ENCODE results near the gene ZNF345. TPM values are rescaled to one million over a fixed set of nuclear protein-coding genes. Genes with fewer than 3 reads are reported as not detected.

ZNF345 gene
- 0.11 to 0.19 TPM (median 0.17 TPM) in 4 of 5 replicates, not detected in the other for total RNA-seq (2022; extraction: Qiagen RNA extraction)

DNA sequence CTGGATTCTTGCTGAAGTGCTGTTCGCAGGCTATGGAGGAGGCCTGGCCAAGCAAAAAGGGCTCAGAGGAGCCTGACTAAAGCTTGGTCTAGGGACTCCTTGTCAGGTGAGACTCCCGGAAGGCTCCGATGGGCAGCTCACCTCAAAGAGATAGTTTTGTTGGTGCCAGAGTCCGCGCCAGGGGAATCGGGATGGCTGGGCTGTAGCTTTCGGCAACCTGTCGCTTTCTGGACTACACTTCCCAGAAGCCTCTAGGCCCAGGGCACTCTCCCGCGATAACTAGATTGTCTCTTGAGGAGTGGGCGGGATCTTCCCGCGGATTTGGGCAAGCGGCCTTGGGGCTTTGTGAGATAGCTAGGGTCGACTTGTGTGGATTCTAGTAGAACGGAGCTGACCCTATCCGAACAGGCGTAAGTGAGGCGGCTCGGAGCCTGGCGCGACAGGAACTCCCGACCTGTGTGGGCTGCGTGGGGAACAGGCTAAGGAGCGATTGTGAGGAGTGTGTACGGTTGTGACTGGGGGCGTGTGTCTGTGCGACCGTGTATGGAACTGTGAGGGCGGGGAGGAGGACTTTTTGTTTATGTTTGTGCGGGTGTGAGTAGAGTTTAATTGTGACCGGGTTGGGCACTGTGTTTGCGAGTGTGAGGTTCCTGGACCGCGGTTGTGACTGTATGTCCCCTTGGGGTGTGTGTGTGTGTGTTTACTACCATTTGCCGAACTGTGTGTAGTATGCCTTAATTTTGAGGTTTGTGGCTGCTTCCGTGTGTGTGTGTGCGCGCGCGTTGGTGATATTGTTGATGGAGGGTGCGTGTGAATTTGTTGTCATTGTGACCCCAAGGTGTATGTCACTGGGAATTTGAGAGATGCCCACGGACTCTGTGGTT, at the start of gene ZNF345:
Gene ZNF345 (plus strand): TSS at position 318 of the 884 bp plus-strand sequence. CDS start 25,955 bp downstream, outside the sequence.

DNA sequence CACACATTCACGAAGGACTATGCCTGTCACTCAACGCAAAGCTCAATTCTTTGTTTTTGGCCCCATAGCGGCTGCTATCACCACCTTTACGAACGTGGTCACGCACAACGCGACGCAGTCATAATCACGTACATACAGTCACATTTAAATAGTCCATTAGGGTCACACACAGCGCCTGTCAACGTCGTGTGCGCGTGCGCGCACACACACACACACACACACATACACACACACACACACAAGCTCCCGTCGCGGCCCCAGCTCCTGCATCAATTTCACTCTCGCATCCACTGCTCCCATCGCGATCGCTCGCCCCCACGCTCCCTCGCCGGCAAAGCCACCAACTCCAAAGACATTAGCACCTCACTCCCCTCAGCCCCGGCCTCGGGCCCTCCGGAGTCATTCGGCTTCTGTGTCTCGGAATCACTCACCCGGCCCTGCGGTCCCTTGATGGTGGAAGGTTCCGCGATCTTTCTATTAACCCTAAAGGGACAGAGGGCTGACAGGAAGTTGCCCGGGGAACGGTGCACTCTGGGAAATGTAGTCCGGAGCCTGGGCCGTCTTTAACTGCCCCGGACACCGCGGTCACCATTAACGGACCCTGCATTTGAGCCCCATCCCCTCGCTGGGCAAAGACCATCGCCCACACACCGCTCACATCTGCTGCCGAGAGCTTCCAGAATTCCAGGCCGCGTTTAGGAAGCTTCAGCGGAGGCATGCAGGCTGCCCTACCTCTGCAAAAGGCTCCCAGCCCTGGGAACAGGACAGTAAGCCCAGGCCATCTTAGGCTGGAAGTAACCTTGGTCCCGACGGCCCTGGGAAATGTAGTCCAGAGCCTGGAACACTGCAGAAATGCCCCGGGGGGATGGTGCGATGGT, 12.5 kb upstream of the ZNF345 start, which contains the start of gene ZNF790:
Gene ZNF790 (minus strand): TSS at position 482 of the 878 bp plus-strand sequence. CDS start 12,768 bp downstream, outside the sequence.

GRCh38 chr19:36915992-36916830, 65.5 kb downstream of the ZNF345 start, which contains the start of the genes ZNF568 and ZNF829:
Gene ZNF568 (plus strand): TSS chr19:36916332. CDS start chr19:36922771, 6,439 bp downstream.
Gene ZNF829 (minus strand): TSS chr19:36916291. CDS start chr19:36915167, 1,124 bp downstream.

Other genes with a start within 250 kb of the ZNF345 start
- 0.01 to 0.10 TPM (median 0.02 TPM) in 3 of 5 replicates, not detected in the others for gene ZNF382, start 245.6 kb upstream of the ZNF345 start, total RNA-seq (2022; extraction: Qiagen RNA extraction)
- 6.2 to 7.3 TPM (median 6.5 TPM) in 5 replicates for gene ZNF461, start 184.0 kb upstream of the ZNF345 start, total RNA-seq (2022; extraction: Qiagen RNA extraction)
- gene ZNF567, start 163.3 kb upstream of the ZNF345 start, total RNA-seq (2022; extraction: Qiagen RNA extraction) = 7.7 to 10.6 TPM (median 8.1 TPM) in 5 replicates
- 0.31 to 0.76 TPM (median 0.37 TPM) in 5 replicates for gene ZNF850, start 78.1 kb upstream of the ZNF345 start, total RNA-seq (2022; extraction: Qiagen RNA extraction)
- 0.06 to 0.33 TPM (median 0.27 TPM) in 5 replicates for gene ZNF790, start 12.5 kb upstream of the ZNF345 start, total RNA-seq (2022; extraction: Qiagen RNA extraction)
- gene ZNF829, start 65.4 kb downstream of the ZNF345 start, total RNA-seq (2022; extraction: Qiagen RNA extraction) = 0.29 to 0.40 TPM (median 0.39 TPM) in 5 replicates
- gene ZNF568, start 65.5 kb downstream of the ZNF345 start, total RNA-seq (2022; extraction: Qiagen RNA extraction) = 0.77 to 1.3 TPM (median 0.95 TPM) in 5 replicates
- gene ZNF420, start 227.6 kb downstream of the ZNF345 start, total RNA-seq (2022; extraction: Qiagen RNA extraction) = 3.9 to 5.5 TPM (median 4.5 TPM) in 5 replicates

Measured in A549 treated with AZD2906 at 1 μM for 4 hours (cell line).